MCF 10A (cell line): Measurements from ENCODE around the gene HOXA2. TPM values are rescaled to one million over a fixed set of nuclear protein-coding genes. Genes with fewer than 3 reads are reported as not detected.

Experiments
- BruUV-seq: library from RNA; stranded (reverse); fragments of 400-500 nt; replicated peaks from 2 replicates; lab custom pipeline; 2021; lab: Mats Ljungman, UMichigan
- CTCF ChIA-PET: fragments of 300-600 bp; sonication (Branson Sonifier 250); formaldehyde crosslinking; extraction: SDS; loops from one replicate; lab custom pipeline; 2021; ENCODE audit warnings: antibody characterized with exemption, inconsistent platforms; lab: Yijun Ruan, JAX
- POLR2A ChIA-PET: fragments of 300-600, 350-650 bp; sonication (Branson Sonifier 250); formaldehyde crosslinking; extraction: SDS; loops from one replicate; lab custom pipeline; 2020; ENCODE audit warnings: antibody characterized with exemption, inconsistent platforms; lab: Yijun Ruan, JAX
- DNase-seq: peaks from one replicate; pipeline ENCODE4 v3.0.0-alpha.2; 2018; ENCODE audit not compliant: unreplicated experiment
- H3K27ac Mint-ChIP-seq: one replicate; pipeline ENCODE4 v1.8.0; 2022; ENCODE audit warnings: mild to moderate bottlenecking, low read depth, mixed read lengths; ENCODE audit not compliant: unreplicated experiment
- H3K27me3 Mint-ChIP-seq: one replicate; pipeline ENCODE4 v1.8.0; 2022; ENCODE audit warnings: mixed read lengths; ENCODE audit not compliant: insufficient read depth, unreplicated experiment
- H3K36me3 Mint-ChIP-seq: one replicate; pipeline ENCODE4 v1.8.0; 2022; ENCODE audit warnings: mild to moderate bottlenecking, moderate library complexity, mixed read lengths; ENCODE audit not compliant: insufficient read depth, unreplicated experiment
- H3K4me1 Mint-ChIP-seq: one replicate; pipeline ENCODE4 v1.8.0; 2022; ENCODE audit warnings: mixed read lengths; ENCODE audit not compliant: insufficient read depth, unreplicated experiment
- H3K4me3 Mint-ChIP-seq: one replicate; pipeline ENCODE4 v1.8.0; 2022; ENCODE audit warnings: mild to moderate bottlenecking, moderate library complexity, mixed read lengths; ENCODE audit not compliant: unreplicated experiment
- H3K9me3 Mint-ChIP-seq: one replicate; pipeline ENCODE4 v1.8.0; 2022; ENCODE audit warnings: mixed read lengths; ENCODE audit not compliant: unreplicated experiment
- intact Hi-C: fragments of 100-400 bp; cut with micrococcal nuclease; formaldehyde crosslinking; loops from 2 replicates; pipeline ENCODE4 v1.14.1; 2022
- total RNA-seq: library from RNA; stranded (reverse); gene quantifications from 2 replicates; pipeline ENCODE4 v1.2.3, GENCODE V29; 2022
- TF ChIP-seq, protein P1 (sequence below): fragments of 200-600 bp; IDR thresholded peaks from one replicate; pipeline ENCODE4 v1.8.0; 2022; ENCODE audit warnings: antibody characterized with exemption, mild to moderate bottlenecking; ENCODE audit not compliant: unreplicated experiment

Gene HOXA2
- total RNA-seq, 1 experiment from 2014 or later, result 1.4 TPM

DNA sequence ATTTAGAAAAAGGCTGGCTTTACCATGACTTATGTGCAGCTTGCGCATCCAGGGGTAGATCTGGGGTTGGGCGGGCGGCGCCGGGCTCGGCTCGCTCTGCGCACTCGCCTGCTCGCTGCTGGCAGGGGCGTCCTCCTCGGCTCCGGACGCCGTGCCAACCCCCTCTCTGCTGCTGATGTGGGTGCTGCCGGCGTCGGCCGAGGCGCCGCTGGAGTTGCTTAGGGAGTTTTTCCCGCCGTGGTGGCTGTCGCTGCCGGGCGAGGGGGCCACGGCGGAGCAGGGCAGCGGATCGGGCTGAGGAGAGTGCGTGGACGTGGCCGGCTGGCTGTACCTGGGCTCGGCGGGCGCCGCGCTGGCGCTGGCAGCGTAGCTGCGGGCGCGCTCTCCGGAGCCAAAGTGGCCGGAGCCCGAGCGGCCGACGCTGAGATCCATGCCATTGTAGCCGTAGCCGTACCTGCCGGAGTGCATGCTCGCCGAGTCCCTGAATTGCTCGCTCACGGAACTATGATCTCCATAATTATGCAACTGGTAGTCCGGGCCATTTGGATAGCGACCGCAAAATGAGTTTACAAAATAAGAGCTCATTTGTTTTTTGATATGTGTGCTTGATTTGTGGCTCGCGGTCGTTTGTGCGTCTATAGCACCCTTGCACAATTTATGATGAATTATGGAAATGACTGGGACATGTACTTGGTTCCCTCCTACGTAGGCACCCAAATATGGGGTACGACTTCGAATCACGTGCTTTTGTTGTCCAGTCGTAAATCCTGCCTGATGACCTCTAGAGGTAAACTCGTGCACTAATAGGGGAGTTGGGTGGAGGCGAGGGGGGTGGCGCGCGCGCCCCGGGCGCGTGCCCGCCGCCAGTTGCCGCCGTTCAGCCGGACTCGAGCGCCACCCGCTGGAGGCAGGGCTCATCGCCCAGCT lies 40.8 kb upstream of the HOXA2 start, which contains the start of gene HOXA5:
HOXA5 (minus strand) TSS at position 659 of the 927 bp plus-strand sequence; CDS start at position 585, 74 bp downstream.
- Mint-ChIP-seq H3K9me3 (no peaks in the 10 kb centered on the region), H3K4me3 (peak within 1 kb of the TSS; percentile 100), H3K36me3 (peaks cover 29% of the 10 kb centered on the region), H3K4me1 (peaks cover 31% of the 10 kb centered on the region), H3K27ac (peak within 1 kb of the TSS; percentile 99), H3K27me3 (no peaks in the 10 kb centered on the region)
- TF ChIP-seq, protein P1, sequence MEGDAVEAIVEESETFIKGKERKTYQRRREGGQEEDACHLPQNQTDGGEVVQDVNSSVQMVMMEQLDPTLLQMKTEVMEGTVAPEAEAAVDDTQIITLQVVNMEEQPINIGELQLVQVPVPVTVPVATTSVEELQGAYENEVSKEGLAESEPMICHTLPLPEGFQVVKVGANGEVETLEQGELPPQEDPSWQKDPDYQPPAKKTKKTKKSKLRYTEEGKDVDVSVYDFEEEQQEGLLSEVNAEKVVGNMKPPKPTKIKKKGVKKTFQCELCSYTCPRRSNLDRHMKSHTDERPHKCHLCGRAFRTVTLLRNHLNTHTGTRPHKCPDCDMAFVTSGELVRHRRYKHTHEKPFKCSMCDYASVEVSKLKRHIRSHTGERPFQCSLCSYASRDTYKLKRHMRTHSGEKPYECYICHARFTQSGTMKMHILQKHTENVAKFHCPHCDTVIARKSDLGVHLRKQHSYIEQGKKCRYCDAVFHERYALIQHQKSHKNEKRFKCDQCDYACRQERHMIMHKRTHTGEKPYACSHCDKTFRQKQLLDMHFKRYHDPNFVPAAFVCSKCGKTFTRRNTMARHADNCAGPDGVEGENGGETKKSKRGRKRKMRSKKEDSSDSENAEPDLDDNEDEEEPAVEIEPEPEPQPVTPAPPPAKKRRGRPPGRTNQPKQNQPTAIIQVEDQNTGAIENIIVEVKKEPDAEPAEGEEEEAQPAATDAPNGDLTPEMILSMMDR, result peak; percentile 93
- TSS peak; percentile 77 for BruUV-seq
- CTCF ChIA-PET, result interaction anchor here (0.5 to 6.7 kb wide), 40 partner anchors 9 to 1060 kb away, joined by 3 to 190 read pairs (median 4); partner anchors contain the start of gene HOXA9
- peak; percentile 99 for DNase-seq
- intact Hi-C loops, result loop anchor here (1.0 to 5.0 kb wide), 6 partner anchors 457 to 941 kb away; partner anchors contain the start of genes CBX3 and HNRNPA2B1
- POLR2A ChIA-PET, result interaction anchor here (0.8 to 7.2 kb wide), 34 partner anchors 9 to 1056 kb away, joined by 3 to 459 read pairs (median 5); partner anchors contain the start of genes CBX3, HOXA1, HOXA4 and HOXA7

DNA sequence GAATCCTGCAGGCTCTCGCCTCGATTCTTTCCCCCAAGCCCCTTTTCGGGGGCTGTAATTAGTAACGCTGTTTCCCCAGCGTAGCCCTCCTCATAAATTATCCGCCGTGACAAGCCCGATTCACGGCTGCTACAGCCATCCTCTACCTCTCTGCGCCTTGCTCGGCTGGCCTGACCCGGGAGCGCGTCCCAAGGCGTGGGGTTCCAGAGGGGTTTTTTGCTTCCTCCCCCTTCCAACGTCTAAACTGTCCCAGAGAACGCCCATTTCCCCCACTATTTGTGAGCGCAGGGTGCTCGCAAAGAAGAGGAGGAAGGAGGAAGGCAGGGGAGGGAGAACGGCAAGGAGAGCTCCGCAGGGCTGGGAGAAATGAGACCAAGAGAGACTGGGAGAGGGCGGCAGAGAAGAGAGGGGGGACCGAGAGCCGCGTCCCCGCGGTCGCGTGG lies 40.1 kb upstream of the HOXA2 start:
- Mint-ChIP-seq H3K27ac (peak overlapping the region; percentile 99), H3K27me3 (no peaks in the 10 kb centered on the region), H3K9me3 (no peaks in the 10 kb centered on the region), H3K4me1 (peaks cover 34% of the 10 kb centered on the region), H3K36me3 (peaks cover 29% of the 10 kb centered on the region), H3K4me3 (peak overlapping the region; percentile 100)
- peak; percentile 47 for DNase-seq
- intact Hi-C loops, result loop anchor here (1.0 to 5.0 kb wide), 6 partner anchors 456 to 940 kb away; partner anchors contain the start of genes CBX3 and HNRNPA2B1
- BruUV-seq, result no TSS peak
- POLR2A ChIA-PET, result interaction anchor here (1.0 to 7.2 kb wide), 29 partner anchors 7 to 1055 kb away, joined by 3 to 459 read pairs (median 13); partner anchors contain the start of genes CBX3, HOXA1, HOXA4 and HOXA7
- CTCF ChIA-PET, result interaction anchor here (0.9 to 6.7 kb wide), 14 partner anchors 15 to 1059 kb away, joined by 3 to 190 read pairs (median 6); no protein-coding TSS in a partner anchor
- TF ChIP-seq, protein P1, result no peak

DNA sequence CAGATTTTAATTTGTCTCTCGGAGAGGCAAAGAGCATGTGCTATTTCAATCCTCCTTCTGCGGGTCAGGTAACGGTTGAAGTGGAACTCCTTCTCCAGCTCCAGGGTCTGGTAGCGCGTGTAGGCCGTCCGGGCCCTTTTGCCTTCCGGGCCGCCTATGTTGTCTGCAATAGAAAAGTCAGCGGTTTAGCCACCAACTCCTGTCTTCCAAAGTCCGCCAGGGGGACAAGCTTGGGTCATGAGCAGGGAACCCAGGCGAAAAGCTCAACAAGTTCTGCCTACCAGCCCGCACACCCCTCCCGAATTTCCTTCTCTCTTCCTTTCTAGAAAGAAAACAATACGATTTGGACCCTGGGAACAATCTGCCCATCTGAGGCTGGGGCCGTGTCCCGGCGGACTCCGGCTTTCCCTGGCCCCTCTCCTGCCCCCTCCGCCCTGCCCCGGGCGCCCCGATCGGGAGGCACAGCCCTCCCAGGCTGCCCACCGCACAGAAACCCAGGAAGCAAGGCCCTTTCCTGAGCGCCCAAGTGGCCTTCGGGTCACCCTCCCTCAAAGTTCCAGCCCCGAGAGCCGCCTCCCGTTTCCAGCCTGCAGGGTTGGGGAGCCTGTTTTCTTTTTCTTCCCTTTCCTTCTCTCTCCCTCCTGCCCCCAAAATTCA lies 39.6 kb upstream of the HOXA2 start:
- TF ChIP-seq, protein P1, result peak; percentile 23
- ChIA-PET POLR2A (interaction anchor here (0.6 to 7.2 kb wide), 25 partner anchors 8 to 1216 kb away, joined by 3 to 459 read pairs (median 13); partner anchors contain the start of genes HNRNPA2B1, HOXA1, HOXA4 and HOXA9), CTCF (interaction anchor here (0.7 to 6.7 kb wide), 15 partner anchors 20 to 773 kb away, joined by 3 to 190 read pairs (median 6); no protein-coding TSS in a partner anchor)
- Mint-ChIP-seq H3K9me3 (no peaks in the 10 kb centered on the region), H3K27ac (peak overlapping the region; percentile 99), H3K27me3 (no peaks in the 10 kb centered on the region), H3K36me3 (peaks cover 29% of the 10 kb centered on the region), H3K4me1 (peaks cover 36% of the 10 kb centered on the region), H3K4me3 (peak overlapping the region; percentile 100)
- DNase-seq, result peak; percentile 79
- BruUV-seq, result no TSS peak
- intact Hi-C loops, result loop anchor here (5.0 kb wide), 3 partner anchors 475 to 940 kb away; partner anchors contain the start of genes CBX3 and HNRNPA2B1
